Thoracic aorta (tissue), 2 donors: ENCODE measurements around the gene PRR23C. TPM values are rescaled to one million over a fixed set of nuclear protein-coding genes. Genes with fewer than 3 reads are reported as not detected.

Experiments used
- ATAC-seq: fragments of 150-250 bp; one replicate; pipeline ENCODE4 v1.8.0; 2017; ENCODE audit warnings: low read depth; ENCODE audit not compliant: insufficient number of reproducible peaks, low FRiP score
- DNase-seq: peaks from one replicate; pipeline ENCODE4 v3.0.0-alpha.2; 2020; ENCODE audit warnings: low spot score
- H3K27ac ChIP-seq, 2 donors: fragments of 200-600 bp; sonication (generic); 1 replicate in 1 of 2; 2 replicates in 1 of 2; pipeline ENCODE4 v1.5.1; 2016; ENCODE audit warnings: mild to moderate bottlenecking in 2 of 2, moderate library complexity in 2 of 2
- H3K27me3 ChIP-seq: fragments of 200-600 bp; sonication (generic); replicated peaks from 2 replicates; pipeline ENCODE4 v1.6.0; 2016; ENCODE audit warnings: mild to moderate bottlenecking; ENCODE audit not compliant: insufficient read depth
- H3K36me3 ChIP-seq: fragments of 200-600 bp; sonication (generic); one replicate; pipeline ENCODE4 v1.5.1; 2016
- H3K4me1 ChIP-seq, 2 donors: fragments of 200-600 bp; sonication (generic); 1 replicate in 1 of 2; 2 replicates in 1 of 2; pipeline versions ENCODE4 v1.5.1 to v1.6.0; 2016; ENCODE audit warnings: low read depth in 2 of 2, mild to moderate bottlenecking in 1 of 2; ENCODE audit not compliant: control insufficient read depth in 1 of 2
- H3K4me3 ChIP-seq: fragments of 200-600 bp; sonication (generic); 2 replicates; pipeline ENCODE4 v1.5.1; 2016; ENCODE audit warnings: mild to moderate bottlenecking
- H3K9me3 ChIP-seq: fragments of 200-600 bp; sonication (generic); 2 replicates; pipeline ENCODE4 v1.5.1; 2016
- total RNA-seq, 2 donors: library from RNA; depleted of rRNA; stranded (reverse); fragments of >200 nt; gene quantifications; one replicate each; pipeline versions ENCODE4 v1.1.0 to v1.2.3, GENCODE V29; 2016
- TF ChIP-seq, protein P1 (sequence below): fragments of 200-600 bp; sonication (generic); IDR thresholded peaks from one replicate; pipeline ENCODE4 v1.5.1; 2019; ENCODE audit warnings: antibody characterized with exemption

PRR23C gene
- total RNA-seq, 2 donors from 2014 or later: not detected

DNA sequence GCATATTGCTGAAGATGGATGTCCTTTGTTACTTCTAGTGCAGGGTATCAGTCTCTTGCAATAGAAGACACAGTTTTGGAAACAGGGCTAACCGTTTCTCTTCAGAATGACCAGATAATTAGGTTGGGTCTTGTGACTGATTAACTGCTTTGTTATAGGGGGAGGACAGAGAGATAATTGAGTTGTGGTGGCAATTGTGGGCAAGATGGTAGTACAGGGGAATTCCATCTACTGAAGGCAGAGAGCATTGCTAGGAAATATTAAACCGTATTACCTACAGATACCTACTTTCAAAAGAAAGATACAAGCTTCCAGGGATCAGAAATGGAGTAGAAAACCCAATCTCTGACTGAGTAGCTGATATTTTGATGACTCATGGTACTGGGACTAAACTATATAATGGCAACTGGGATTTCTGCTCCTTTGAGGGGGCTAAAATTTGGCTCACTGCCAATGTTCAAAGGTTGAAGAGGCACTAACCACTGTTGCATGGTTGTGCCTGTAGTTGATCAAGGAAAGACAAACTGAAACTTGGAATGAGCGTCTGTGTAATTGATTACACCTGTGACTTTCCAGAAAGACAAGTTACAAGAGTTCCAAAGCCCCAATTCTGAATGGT is 28.2 kb downstream of the PRR23C start:
- H3K36me3 ChIP-seq: no peaks in the 10 kb centered on the region
- ATAC-seq (no peak), DNase-seq (no peak)
- no peak overlapping the region for H3K27ac ChIP-seq
- H3K4me1 ChIP-seq: no peaks in the 10 kb centered on the region
- TF ChIP-seq, protein P1, sequence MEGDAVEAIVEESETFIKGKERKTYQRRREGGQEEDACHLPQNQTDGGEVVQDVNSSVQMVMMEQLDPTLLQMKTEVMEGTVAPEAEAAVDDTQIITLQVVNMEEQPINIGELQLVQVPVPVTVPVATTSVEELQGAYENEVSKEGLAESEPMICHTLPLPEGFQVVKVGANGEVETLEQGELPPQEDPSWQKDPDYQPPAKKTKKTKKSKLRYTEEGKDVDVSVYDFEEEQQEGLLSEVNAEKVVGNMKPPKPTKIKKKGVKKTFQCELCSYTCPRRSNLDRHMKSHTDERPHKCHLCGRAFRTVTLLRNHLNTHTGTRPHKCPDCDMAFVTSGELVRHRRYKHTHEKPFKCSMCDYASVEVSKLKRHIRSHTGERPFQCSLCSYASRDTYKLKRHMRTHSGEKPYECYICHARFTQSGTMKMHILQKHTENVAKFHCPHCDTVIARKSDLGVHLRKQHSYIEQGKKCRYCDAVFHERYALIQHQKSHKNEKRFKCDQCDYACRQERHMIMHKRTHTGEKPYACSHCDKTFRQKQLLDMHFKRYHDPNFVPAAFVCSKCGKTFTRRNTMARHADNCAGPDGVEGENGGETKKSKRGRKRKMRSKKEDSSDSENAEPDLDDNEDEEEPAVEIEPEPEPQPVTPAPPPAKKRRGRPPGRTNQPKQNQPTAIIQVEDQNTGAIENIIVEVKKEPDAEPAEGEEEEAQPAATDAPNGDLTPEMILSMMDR: no peak
- H3K27me3 ChIP-seq: no peaks in the 10 kb centered on the region
- H3K4me3 ChIP-seq: no peak overlapping the region
- H3K9me3 ChIP-seq: peaks cover 4% of the 10 kb centered on the region

DNA sequence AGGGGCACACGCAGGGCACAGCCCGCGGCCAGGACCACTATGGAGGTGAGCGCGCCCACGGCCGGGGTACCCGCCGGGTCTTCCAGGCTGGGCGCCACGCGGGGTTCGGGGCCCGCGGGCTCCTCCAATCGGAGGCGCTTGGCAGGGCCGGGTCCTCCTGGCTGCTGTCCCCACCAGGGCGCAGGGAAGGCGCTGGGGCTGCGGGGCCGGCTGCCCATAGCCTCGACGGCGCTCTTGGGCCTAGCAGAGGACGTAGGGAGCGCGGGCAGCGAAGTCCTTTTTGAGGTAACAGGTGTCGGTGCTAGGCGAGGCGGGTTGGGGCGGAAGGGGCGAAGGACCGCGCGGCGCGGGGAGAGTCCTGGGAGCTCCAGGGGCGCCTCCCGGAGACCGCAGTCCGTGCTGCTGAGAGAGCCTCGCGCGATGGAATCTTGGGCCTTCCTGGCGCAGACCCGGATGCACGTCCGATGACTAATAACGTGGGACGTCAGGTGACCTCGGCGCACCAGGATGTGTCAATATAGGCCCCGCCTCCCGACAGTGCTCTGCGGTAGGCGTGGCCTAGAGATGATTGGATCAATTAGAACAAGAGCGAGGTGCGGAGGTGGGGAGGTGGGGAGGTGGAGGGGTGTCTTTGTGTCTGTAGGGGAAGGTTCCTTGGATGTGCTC is 38.5 kb downstream of the PRR23C start, which contains the start of gene PRR23A:
Gene PRR23A (minus strand): TSS at position 218 of the 666 bp plus-strand sequence. CDS start 0 bp downstream, at position 218.
- ATAC-seq (no peak), DNase-seq (no peak)
- no peak within 1 kb of the TSS for H3K4me3 ChIP-seq

DNA sequence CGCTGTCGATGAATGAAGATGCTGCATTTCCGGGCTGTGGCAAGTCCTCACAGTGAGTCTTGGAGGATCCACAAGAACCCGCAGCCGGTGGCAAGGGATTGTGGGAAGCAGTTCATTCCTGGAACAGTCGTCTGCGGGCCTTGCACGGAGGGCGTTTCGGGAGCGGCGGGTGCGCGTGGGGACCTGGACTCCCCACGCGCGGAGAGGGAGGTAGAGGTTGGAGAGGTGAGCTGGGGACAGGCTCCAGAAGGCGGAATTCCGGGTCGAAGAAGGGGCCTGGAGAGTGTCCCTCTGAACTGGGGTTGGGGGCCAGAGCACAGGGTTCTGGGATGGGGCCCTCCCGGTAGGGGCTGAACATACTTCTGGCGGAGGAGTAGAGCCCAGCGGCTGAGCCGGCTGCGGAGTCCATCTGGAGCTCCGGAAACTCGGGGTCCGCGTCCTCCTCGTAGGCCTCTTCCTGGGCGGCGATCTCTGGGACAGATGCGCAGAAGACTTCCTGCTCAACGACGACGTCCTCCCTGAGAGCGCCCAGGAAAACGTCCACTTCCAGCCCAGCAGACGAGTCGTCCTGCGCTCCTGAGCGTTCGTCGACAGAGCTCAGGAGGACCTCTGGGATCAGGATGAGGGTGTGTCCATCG is 39.2 kb downstream of the PRR23C start:
- Histone ChIP-seq H3K27ac (no peak overlapping the region), H3K9me3 (no peaks in the 10 kb centered on the region), H3K4me1 (no peaks in the 10 kb centered on the region), H3K27me3 (no peaks in the 10 kb centered on the region), H3K4me3 (no peak overlapping the region), H3K36me3 (no peaks in the 10 kb centered on the region)
- TF ChIP-seq, protein P1: no peak
- DNase-seq (no peak), ATAC-seq (no peak)

More for the DNA sequence above, 38.5 kb downstream of the PRR23C start, which contains the start of gene PRR23A:
- no peak within 1 kb of the TSS for H3K27ac ChIP-seq
- TF ChIP-seq, protein P1: no peak
- H3K36me3 ChIP-seq: no peaks in the 10 kb centered on the region
- H3K27me3 ChIP-seq: no peaks in the 10 kb centered on the region
- H3K4me1 ChIP-seq: no peaks in the 10 kb centered on the region
- no peaks in the 10 kb centered on the region for H3K9me3 ChIP-seq

DNA sequence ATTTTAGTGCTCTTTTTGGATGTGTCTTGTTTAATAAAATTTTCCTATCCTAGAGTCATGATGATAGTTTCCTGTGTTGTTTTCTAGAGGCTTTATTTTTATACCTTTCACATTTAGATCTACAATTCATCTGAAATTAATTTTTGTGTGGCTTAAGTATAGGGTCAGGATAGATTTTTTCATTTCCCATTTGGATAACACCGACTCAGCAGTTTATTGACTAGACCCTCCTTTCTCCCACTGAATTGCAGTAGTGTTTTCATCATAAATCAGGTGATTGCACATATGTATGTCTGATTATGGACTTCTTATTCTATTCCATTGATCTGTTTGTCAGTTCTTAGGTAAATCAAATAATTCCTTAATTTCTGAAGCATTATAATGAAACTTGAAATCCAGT is 49.0 kb downstream of the PRR23C start:
- no peaks in the 10 kb centered on the region for H3K27me3 ChIP-seq
- ATAC-seq (no peak), DNase-seq (no peak)
- TF ChIP-seq, protein P1: no peak
- no peaks in the 10 kb centered on the region for H3K4me1 ChIP-seq
- no peaks in the 10 kb centered on the region for H3K9me3 ChIP-seq
- no peak overlapping the region for H3K27ac ChIP-seq
- no peak overlapping the region for H3K4me3 ChIP-seq
- no peaks in the 10 kb centered on the region for H3K36me3 ChIP-seq

Other genes starting within 250 kb of the PRR23C start
- gene PIK3CB, start 210.0 kb downstream of the PRR23C start, total RNA-seq: 10 to 100 TPM; 20.6 to 32.0 TPM
- not detected for gene FOXL2, start 97.8 kb downstream of the PRR23C start, total RNA-seq
- not detected for gene FOXL2NB, start 97.7 kb downstream of the PRR23C start, total RNA-seq
- gene PRR23A, start 38.6 kb downstream of the PRR23C start, total RNA-seq: not detected
- gene PRR23B, start 24.0 kb downstream of the PRR23C start, total RNA-seq: not detected